GM10248 (cell line): ENCODE data around the gene TMEM40.

Experiments used
- CTCF ChIA-PET: fragments of 300-600 bp; sonication (Branson Sonifier 250); formaldehyde crosslinking; extraction: SDS; loops from one replicate; lab custom pipeline; 2021; ENCODE audit warnings: antibody characterized with exemption; lab: Yijun Ruan, JAX
- POLR2A ChIA-PET: fragments of 350-650 bp; sonication (Branson Sonifier 250); formaldehyde crosslinking; extraction: SDS; loops from one replicate; lab custom pipeline; 2020; ENCODE audit warnings: antibody characterized with exemption; lab: Yijun Ruan, JAX
- DNase-seq: peaks from one replicate; pipeline ENCODE4 v3.0.0; 2012; ENCODE audit errors: extremely low spot score
- CTCF ChIP-seq: IDR thresholded peaks from 2 replicates; pipeline ENCODE4 v1.5.1; 2012; ENCODE audit warnings: mild to moderate bottlenecking, low read depth; ENCODE audit errors: extremely low read depth, missing control alignments, control extremely low read depth

TMEM40 gene

GRCh38 chr3:12695112-12695511 lies 63.9 kb downstream of the TMEM40 start:
- ChIA-PET CTCF (interaction anchor here (0.8 to 2.1 kb wide), 3 partner anchors 11 to 24 kb away, joined by 3 to 8 read pairs (median 7); no protein-coding TSS in a partner anchor), POLR2A (no interaction called here)
- no peak for TF ChIP-seq CTCF
- no peak for DNase-seq

- ChIA-PET POLR2A (no interaction called here), CTCF (no interaction called here)
- no peak for DNase-seq
- TF ChIP-seq CTCF, result no peak
Observed at GRCh38 chr3:12692444-12692843, 66.6 kb downstream of the TMEM40 start.

- no peak for TF ChIP-seq CTCF
- ChIA-PET CTCF (no interaction called here), POLR2A (no interaction called here)
- no peak for DNase-seq
Observed at GRCh38 chr3:12689997-12690711, 68.9 kb downstream of the TMEM40 start.

- DNase-seq, result no peak
- TF ChIP-seq CTCF, result no peak
- ChIA-PET POLR2A (interaction anchor here (0.7 kb wide), 1 partner anchor 1061 kb away, joined by 4 read pairs; no protein-coding TSS in a partner anchor), CTCF (interaction anchor here (1.1 kb wide), 2 partner anchors 11 to 32 kb away, joined by 3 to 4 read pairs; no protein-coding TSS in a partner anchor)
Observed at GRCh38 chr3:12687948-12688347, 71.1 kb downstream of the TMEM40 start.

- no peak for DNase-seq
- TF ChIP-seq CTCF, result no peak
- ChIA-PET CTCF (no interaction called here), POLR2A (no interaction called here)
Observed at GRCh38 chr3:12686096-12686495, 73.0 kb downstream of the TMEM40 start.
